Measurements from ENCODE around the gene GDF7. TPM values are rescaled to one million over a fixed set of nuclear protein-coding genes. Genes with fewer than 3 reads are reported as not detected.

GDF7 gene
- total and polyA plus RNA-seq, 8 donors: 0.15 to 0.42 (median 0.30) TPM

DNA sequence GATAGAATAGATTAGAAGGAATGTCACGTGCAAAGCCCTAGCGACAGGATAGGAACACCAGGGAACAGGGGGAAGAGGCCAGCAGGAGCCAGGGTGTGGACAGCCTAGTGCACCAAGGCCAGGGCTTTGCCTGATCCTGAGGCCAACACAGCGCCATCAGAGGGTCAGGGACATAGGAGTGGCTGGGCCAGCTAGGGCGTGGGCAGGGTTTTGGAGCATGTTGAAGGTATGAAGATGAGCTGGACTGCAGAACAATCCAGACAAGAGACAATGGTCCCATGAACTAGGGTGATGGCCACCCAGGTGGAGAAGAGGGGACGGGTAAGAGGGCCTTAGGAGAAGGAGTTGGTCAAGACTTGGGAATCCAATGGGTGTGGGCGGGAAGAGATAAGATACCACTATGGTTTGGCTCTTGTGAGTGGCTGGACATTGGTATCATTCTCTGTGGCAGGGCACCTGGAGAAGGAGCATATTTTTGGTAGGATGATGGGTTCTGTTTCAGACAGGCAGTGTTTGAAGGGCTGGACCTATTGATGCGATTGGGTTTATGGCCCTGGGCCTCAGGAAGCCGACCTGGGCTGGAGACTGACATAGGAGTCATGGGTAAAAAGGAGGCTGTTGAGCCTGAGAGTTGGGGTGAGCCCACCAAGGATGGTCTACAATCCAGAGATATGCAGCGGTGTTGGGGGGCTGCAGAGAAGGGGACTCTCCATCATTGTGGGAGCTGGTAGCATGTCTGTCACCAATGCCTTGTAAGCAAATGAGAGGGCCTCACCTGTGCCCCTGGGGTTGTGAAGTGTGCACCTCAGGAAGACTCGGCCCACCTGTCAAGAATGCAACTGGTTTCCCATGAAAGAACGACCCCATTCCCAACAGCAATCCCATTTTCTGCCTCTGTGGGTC is 14.0 kb upstream of the GDF7 start:
- TF ChIP-seq CTCF (IDR thresholded peaks at IDR 0.05): no peak

DNA sequence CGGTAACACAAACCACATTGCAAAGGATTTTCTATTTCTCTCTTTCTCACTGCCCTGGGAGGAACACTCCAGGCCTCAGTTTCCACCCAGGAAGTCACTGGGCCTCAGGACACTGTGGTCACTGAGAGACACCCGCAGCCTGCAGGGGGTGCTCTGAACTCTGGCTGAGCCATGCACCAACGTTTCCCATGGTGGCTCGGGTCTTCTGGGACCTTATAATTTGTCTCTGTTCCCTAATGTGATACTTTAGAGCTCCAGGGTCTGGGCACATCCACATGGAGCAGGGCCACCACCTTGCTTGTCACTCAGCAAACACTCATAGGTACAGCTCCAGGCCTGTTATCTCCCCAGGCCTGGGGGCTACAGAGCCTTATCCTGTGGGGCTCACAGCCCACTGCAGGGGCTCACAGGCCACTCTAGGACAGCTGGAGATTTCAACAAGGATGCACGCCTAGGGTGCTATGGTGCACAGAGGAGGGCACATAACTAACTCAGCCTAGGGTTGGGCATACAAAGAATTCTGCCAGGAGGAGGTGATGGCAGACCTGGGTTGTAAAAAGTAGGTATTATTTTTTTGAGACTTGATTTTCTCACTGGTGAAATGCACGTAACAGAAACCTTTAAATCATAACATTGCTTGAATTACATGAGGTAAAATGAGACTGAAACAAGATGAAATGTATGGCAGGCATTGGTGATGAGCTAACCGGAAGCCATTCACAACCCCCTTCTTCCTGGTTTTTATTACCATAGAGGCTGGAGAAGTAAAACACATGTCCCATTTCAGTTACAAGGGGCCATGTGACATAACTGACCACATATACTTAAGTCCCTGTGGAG is 13.0 kb upstream of the GDF7 start:
- ATAC-seq (no peak), DNase-seq (peak in 1 of 4 donors; percentile 28)
- no peak overlapping the region for H3K4me3 ChIP-seq
- H3K27ac ChIP-seq: no peak overlapping the region
- TF ChIP-seq CTCF (IDR thresholded peaks at IDR 0.05): no peak
- H3K36me3 ChIP-seq: no peaks in the 10 kb centered on the region
- H3K4me1 ChIP-seq: peaks cover 18 to 22% of the 10 kb centered on the region in 2 donors
- intact Hi-C loops (cut with DNase I): no loop called here
- peaks cover 0 to 4% of the 10 kb centered on the region in 2 donors for H3K27me3 ChIP-seq
- H3K9me3 ChIP-seq: no peaks in the 10 kb centered on the region

More for the DNA sequence above, 14.0 kb upstream of the GDF7 start:
- Histone ChIP-seq H3K4me3 (no peak overlapping the region), H3K36me3 (no peaks in the 10 kb centered on the region), H3K4me1 (peaks cover 18 to 32% of the 10 kb centered on the region in 2 donors), H3K27ac (no peak overlapping the region), H3K27me3 (no peaks in the 10 kb centered on the region), H3K9me3 (no peaks in the 10 kb centered on the region)
- ATAC-seq (no peak), DNase-seq (peak in 1 of 4 donors; percentile 42)
- intact Hi-C loops (cut with DNase I): no loop called here

- Histone ChIP-seq H3K27me3 (peaks cover 2 to 10% of the 10 kb centered on the region in 2 donors), H3K27ac (no peak overlapping the region), H3K9me3 (no peaks in the 10 kb centered on the region), H3K36me3 (no peaks in the 10 kb centered on the region), H3K4me3 (no peak overlapping the region), H3K4me1 (peaks cover 14 to 17% of the 10 kb centered on the region in 2 donors)
- no peak for TF ChIP-seq CTCF (IDR thresholded peaks at IDR 0.05)
- DNase-seq (no peak), ATAC-seq (no peak)
- intact Hi-C loops (cut with DNase I): no loop called here
Measured at GRCh38 chr2:20654535-20654813, 12.5 kb upstream of the GDF7 start.

DNA sequence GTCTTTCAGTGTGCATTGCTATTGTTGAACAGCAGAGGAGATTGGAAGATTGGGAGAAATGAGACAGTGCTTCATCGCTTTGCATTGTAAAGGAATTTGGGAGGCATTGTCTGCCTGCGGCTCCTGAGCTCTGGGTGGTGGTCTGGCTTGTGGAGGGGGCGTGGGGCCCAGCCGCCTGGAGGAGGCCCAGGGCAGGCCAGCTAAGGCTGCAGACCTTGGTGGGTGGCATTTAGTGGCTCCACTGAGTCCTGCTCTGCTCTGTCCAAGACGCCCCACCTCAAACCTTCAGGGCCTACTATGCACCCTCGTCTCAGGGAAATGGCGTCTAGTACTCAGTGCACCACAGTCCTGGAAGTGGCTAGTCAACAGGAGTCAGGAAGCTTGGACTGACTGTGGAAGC is 10.4 kb upstream of the GDF7 start:
- DNase-seq (peak in 2 of 4 donors; percentile 18 to 58), ATAC-seq (no peak)
- no peak for TF ChIP-seq CTCF (IDR thresholded peaks at IDR 0.05)
- Histone ChIP-seq H3K36me3 (no peaks in the 10 kb centered on the region), H3K27me3 (peaks cover 8 to 29% of the 10 kb centered on the region in 2 donors), H3K9me3 (no peaks in the 10 kb centered on the region), H3K27ac (no peak overlapping the region), H3K4me3 (no peak overlapping the region), H3K4me1 (peaks cover 2% of the 10 kb centered on the region in 2 donors)
- intact Hi-C loops (cut with DNase I): no loop called here

Data from left lung (tissue), 10 donors.